Gastroesophageal sphincter (tissue), 4 donors: ENCODE data around the gene INTS14. TPM values are rescaled to one million over a fixed set of nuclear protein-coding genes. Genes with fewer than 3 reads are reported as not detected.

Experiments
- ATAC-seq: fragments of 150-250 bp; one replicate; pipeline ENCODE4 v1.9.1; 2016; ENCODE audit warnings: mild to moderate bottlenecking, moderate library complexity
- H3K27ac ChIP-seq, 4 donors: fragments of 200-600 bp; sonication (generic) in 3 of 4; 1 replicate in 3 of 4; 2 replicates in 1 of 4; pipeline ENCODE4 v1.5.1; 2016 to 2019
- H3K27me3 ChIP-seq: fragments of 200-600 bp; sonication (generic); one replicate; pipeline ENCODE4 v1.5.1; 2019
- H3K36me3 ChIP-seq, 2 donors: fragments of 200-600 bp; sonication (generic); one replicate each; pipeline ENCODE4 v1.5.1; 2019; ENCODE audit warnings: control low read depth in 1 of 2
- H3K4me1 ChIP-seq, 3 donors: fragments of 200-600 bp; sonication (generic); 1 replicate in 2 of 3; 2 replicates in 1 of 3; pipeline ENCODE4 v1.5.1; 2016 to 2019; ENCODE audit warnings: control low read depth in 2 of 3
- H3K4me3 ChIP-seq, 2 donors: fragments of 200-600 bp; sonication (generic); one replicate each; pipeline ENCODE4 v1.5.1; 2019; ENCODE audit warnings: mild to moderate bottlenecking in 1 of 2, moderate library complexity in 1 of 2
- H3K9me3 ChIP-seq, 3 donors: fragments of 200-600 bp; sonication (generic); one replicate each; pipeline ENCODE4 v1.5.1; 2017 to 2019; ENCODE audit warnings: control low read depth in 2 of 3
- CTCF ChIP-seq, 4 experiments: fragments of 200-600 bp in 2 of 4; fragments of 450-650 bp in 2 of 4; sonication (generic) in 1 of 4; IDR thresholded peaks; one replicate each; pipeline ENCODE4 v1.5.1; 2017 to 2019; ENCODE audit warnings: antibody characterized with exemption in 4 of 4, mild to moderate bottlenecking in 2 of 4, moderate library complexity in 2 of 4
- EP300 ChIP-seq: sonication (generic); formaldehyde crosslinking; IDR thresholded peaks from one replicate; pipeline ENCODE4 v1.6.1; 2017; ENCODE audit warnings: antibody characterized with exemption, mild to moderate bottlenecking
- POLR2A ChIP-seq, 2 donors: fragments of 450-650 bp; IDR thresholded peaks; one replicate each; pipeline ENCODE4 v1.6.1; 2017; ENCODE audit warnings: antibody characterized with exemption in 2 of 2, mild to moderate bottlenecking in 2 of 2, moderate library complexity in 1 of 2
- POLR2AphosphoS5 ChIP-seq: sonication (generic); formaldehyde crosslinking; IDR thresholded peaks from one replicate; pipeline ENCODE4 v1.6.1; 2017; ENCODE audit warnings: antibody characterized with exemption
- WGBS, 2 donors: methylation state at CpG; one replicate each; pipeline ENCODE4 v1.1.5; 2018; ENCODE audit warnings: low coverage in 1 of 2; 5-methylcytosine and 5-hydroxymethylcytosine counted together
- total RNA-seq, 4 donors: library from RNA; depleted of rRNA; stranded (reverse); fragments of >200 nt; gene quantifications; one replicate each; pipeline ENCODE4 v1.1.0, GENCODE V29; 2016

The INTS14 gene
- total RNA-seq, 4 donors from 2014 or later: 23.8 to 33.5 (median 28.8) TPM

- no peak for ATAC-seq
- WGBS, 2 donors: 83 to 91% methylated on average over 3 to 4 of the region's 4 CpGs
- H3K36me3 ChIP-seq: peaks cover 0 to 9% of the 10 kb centered on the region in 2 donors
- H3K9me3 ChIP-seq: no peaks in the 10 kb centered on the region
- TF ChIP-seq CTCF (IDR thresholded peaks at IDR 0.05) (no peak), EP300 (no peak), POLR2A (IDR thresholded peaks at IDR 0.05) (no peak), POLR2AphosphoS5 (no peak)
- no peak overlapping the region for H3K4me3 ChIP-seq
- no peaks in the 10 kb centered on the region for H3K4me1 ChIP-seq
- no peaks in the 10 kb centered on the region for H3K27me3 ChIP-seq
- H3K27ac ChIP-seq: no peak overlapping the region
Measured at GRCh38 chr15:65646486-65646885, 35.6 kb upstream of the INTS14 start.

GRCh38 chr15:65645392-65645791, 34.5 kb upstream of the INTS14 start:
- Histone ChIP-seq H3K36me3 (no peaks in the 10 kb centered on the region), H3K4me3 (no peak overlapping the region), H3K4me1 (no peaks in the 10 kb centered on the region), H3K27ac (no peak overlapping the region), H3K27me3 (no peaks in the 10 kb centered on the region), H3K9me3 (no peaks in the 10 kb centered on the region)
- 100% methylated on average over 4 of the region's 4 CpGs; no CpG with 5 or more reads in 1 of the 2 donors for WGBS, 2 donors
- TF ChIP-seq CTCF (IDR thresholded peaks at IDR 0.05) (no peak), POLR2A (IDR thresholded peaks at IDR 0.05) (no peak), EP300 (no peak), POLR2AphosphoS5 (no peak)
- ATAC-seq: no peak

DNA sequence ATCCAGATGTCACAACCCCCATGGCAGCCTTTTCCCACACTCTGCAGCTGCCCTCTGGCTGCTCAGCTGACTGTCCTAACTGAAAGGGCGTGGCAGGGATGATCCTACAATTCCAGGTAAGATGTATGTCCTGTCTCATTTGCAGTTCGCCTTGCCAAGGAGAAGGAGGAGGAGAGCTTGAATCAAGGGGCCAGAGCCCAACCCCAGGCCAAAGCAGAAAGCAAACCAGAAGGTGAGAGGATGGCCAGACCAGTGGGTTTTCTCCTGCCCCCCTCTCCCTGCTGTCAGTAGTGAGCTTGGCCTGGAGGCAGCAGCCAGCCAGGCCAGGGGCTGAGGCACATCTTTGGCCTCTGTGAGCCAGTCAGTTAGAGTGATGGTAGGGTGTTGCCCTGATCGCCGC, 33.4 kb upstream of the INTS14 start:
- TF ChIP-seq POLR2AphosphoS5 (no peak), EP300 (no peak), CTCF (IDR thresholded peaks at IDR 0.05) (no peak), POLR2A (IDR thresholded peaks at IDR 0.05) (no peak)
- Histone ChIP-seq H3K36me3 (no peaks in the 10 kb centered on the region), H3K27me3 (no peaks in the 10 kb centered on the region), H3K4me1 (no peaks in the 10 kb centered on the region), H3K4me3 (no peak overlapping the region), H3K27ac (no peak overlapping the region), H3K9me3 (no peaks in the 10 kb centered on the region)
- ATAC-seq: no peak
- 92% methylated on average over 4 of the region's 4 CpGs; no CpG with 5 or more reads in 1 of the 2 donors for WGBS, 2 donors

GRCh38 chr15:65642594-65642993, 31.7 kb upstream of the INTS14 start:
- no peaks in the 10 kb centered on the region for H3K9me3 ChIP-seq
- H3K36me3 ChIP-seq: no peaks in the 10 kb centered on the region
- peaks cover 0 to 9% (median 0%) of the 10 kb centered on the region in 3 donors for H3K4me1 ChIP-seq
- WGBS, 2 donors: 68 to 75% methylated on average over 4 to 5 of the region's 6 CpGs
- H3K27me3 ChIP-seq: no peaks in the 10 kb centered on the region
- ATAC-seq: no peak
- H3K27ac ChIP-seq: no peak overlapping the region
- no peak for TF ChIP-seq CTCF (IDR thresholded peaks at IDR 0.05)
- no peak overlapping the region for H3K4me3 ChIP-seq

DNA sequence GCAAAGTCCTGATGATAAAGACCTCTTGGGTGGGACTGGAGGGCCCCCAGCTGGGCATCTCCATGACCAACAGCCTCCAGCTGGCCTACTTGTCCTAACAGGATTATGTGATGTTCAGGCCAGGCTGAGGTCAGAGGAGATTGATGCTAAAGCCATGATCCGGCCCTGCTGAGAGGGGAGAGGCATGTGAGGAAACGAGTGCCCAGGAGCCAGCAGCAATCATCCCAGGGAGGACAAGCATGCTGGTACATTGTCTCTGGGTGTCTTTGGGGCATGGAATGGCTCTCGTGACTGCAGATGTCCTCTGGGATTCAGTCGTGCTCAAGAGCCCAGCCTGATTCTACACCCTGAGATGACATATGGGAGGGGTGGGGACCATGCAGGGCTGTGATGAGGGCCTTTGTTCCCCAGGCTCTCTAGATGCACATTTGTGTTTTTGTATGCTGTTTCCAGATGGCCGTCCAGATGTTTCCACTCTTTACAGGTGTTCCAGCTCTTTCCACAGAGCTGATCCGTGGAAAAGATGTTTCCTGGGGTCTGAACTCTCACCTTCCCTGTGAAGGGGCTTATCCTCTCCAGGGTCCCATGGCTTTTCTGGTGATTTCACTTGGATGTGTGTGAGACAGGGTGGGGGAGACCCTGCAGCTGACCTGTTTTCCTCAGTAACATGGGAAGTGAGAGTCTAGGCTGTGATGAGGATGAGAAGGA, 31.0 kb upstream of the INTS14 start:
- peaks cover 0 to 9% (median 0%) of the 10 kb centered on the region in 3 donors for H3K4me1 ChIP-seq
- ATAC-seq: peak; percentile 47
- no peak for TF ChIP-seq EP300
- no peak for TF ChIP-seq POLR2A (IDR thresholded peaks at IDR 0.05)
- no peak for TF ChIP-seq CTCF (IDR thresholded peaks at IDR 0.05)
- TF ChIP-seq POLR2AphosphoS5: no peak
- H3K27ac ChIP-seq: no peak overlapping the region
- 47 to 54% methylated on average over 2 to 3 of the region's 6 CpGs for WGBS, 2 donors
- H3K4me3 ChIP-seq: no peak overlapping the region
- no peaks in the 10 kb centered on the region for H3K36me3 ChIP-seq
- no peaks in the 10 kb centered on the region for H3K9me3 ChIP-seq
- no peaks in the 10 kb centered on the region for H3K27me3 ChIP-seq
